HCT116 (cell line): ENCODE measurements around the gene AXIN1.

ENCODE experiments used
- CBX3 ChIP-seq: IDR thresholded peaks from 2 replicates; pipeline ENCODE4 v1.6.1; 2012; ENCODE audit warnings: low read depth
- CEBPB ChIP-seq: IDR thresholded peaks from 2 replicates; pipeline ENCODE4 v1.6.1; 2012; ENCODE audit warnings: low read depth
- CTCF ChIP-seq, 3 experiments: fragments of 200-600 bp in 1 of 3; sonication (generic) in 1 of 3; IDR thresholded peaks in 2 of 3; conservative IDR thresholded peaks in 1 of 3; 2 replicates each; pipeline ENCODE4 v1.5.1; 2012 to 2017; ENCODE audit warnings: low read depth in 2 of 3, low read length in 2 of 3, antibody characterized with exemption in 1 of 3, borderline replicate concordance in 1 of 3, control low read depth in 1 of 3, mild to moderate bottlenecking in 1 of 3, mixed read lengths in 1 of 3, mixed run types in 1 of 3, moderate library complexity in 1 of 3; ENCODE audit not compliant: insufficient read depth in 1 of 3
- EZH2 ChIP-seq: fragments of 200-600 bp; sonication (generic); IDR thresholded peaks from 2 replicates; pipeline ENCODE4 v1.6.1; 2017; ENCODE audit warnings: antibody characterized with exemption, mixed run types
- EZH2phosphoT487 ChIP-seq: fragments of 200-600 bp; IDR thresholded peaks from 2 replicates; pipeline ENCODE4 v1.6.1; 2018; ENCODE audit warnings: antibody characterized with exemption, borderline replicate concordance
- POLR2A ChIP-seq: IDR thresholded peaks from 2 replicates; pipeline ENCODE4 v1.7.0; 2011; ENCODE audit warnings: borderline replicate concordance; ENCODE audit not compliant: insufficient read depth, insufficient read length; ENCODE audit errors: extremely low read depth
- POLR2AphosphoS5 ChIP-seq: IDR thresholded peaks from 2 replicates; pipeline ENCODE4 v1.6.1; 2011; ENCODE audit warnings: mild to moderate bottlenecking, low read depth, low read length, moderate library complexity
- REST ChIP-seq: IDR thresholded peaks from 2 replicates; pipeline ENCODE4 v1.6.1; 2012; ENCODE audit warnings: low read depth
- SIN3A ChIP-seq: IDR thresholded peaks from 2 replicates; pipeline ENCODE4 v1.6.1; 2012; ENCODE audit warnings: low read depth
- ZNF274 ChIP-seq: fragments of 200-500 bp; sonication (Bioruptor generic); IDR thresholded peaks from 2 replicates; pipeline ENCODE4 v1.6.1; 2014; ENCODE audit warnings: mild to moderate bottlenecking, low read depth, low read length, inconsistent platforms

- no peak for TF ChIP-seq EZH2
- no peak for TF ChIP-seq ZNF274
- no peak for TF ChIP-seq POLR2A
- no peak for TF ChIP-seq CBX3
- TF ChIP-seq CTCF (IDR thresholded peaks at IDR 0.05 in 2 of 3, conservative IDR thresholded peaks at IDR 0.05 in 1 of 3; ENCODE audit: borderline replicate concordance in 1 of 3, insufficient read depth in 1 of 3, low read depth in 2 of 3, low read length in 2 of 3) = no peak
- no peak for TF ChIP-seq POLR2AphosphoS5
- TF ChIP-seq CEBPB = no peak
- no peak for TF ChIP-seq REST
- TF ChIP-seq SIN3A = no peak
- no peak for TF ChIP-seq EZH2phosphoT487
Observed at GRCh38 chr16:264440-264951, 88.0 kb downstream of the AXIN1 start.
